Measurements from ENCODE around the gene REG3G. TPM values are rescaled to one million over a fixed set of nuclear protein-coding genes. Genes with fewer than 3 reads are reported as not detected.

The REG3G gene
- total RNA-seq, 1 experiment from 2014 or later, result 0.20 TPM

DNA sequence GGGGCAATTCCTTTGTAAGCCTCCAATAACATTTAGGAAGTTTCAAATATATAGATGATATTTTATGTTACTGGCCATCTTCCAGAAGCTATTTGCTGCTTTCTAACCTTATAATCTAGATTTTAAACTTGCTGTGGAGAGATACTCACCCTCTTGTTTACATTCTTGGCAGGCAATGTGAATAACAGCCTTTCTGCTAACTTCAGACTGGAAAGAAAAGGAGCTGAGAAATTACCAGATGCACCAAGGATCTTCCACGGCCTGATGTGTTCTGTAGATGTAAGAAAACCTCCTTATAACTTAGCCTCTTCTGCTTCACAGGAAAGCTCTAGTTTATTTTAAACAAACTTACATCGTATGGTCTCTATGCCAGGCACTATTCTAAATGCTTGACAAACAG, 45.6 kb downstream of the REG3G start:
- ATAC-seq, result no peak
- POLR2A ChIA-PET, result no interaction called here
- TF ChIP-seq CREM (CRISPR knock-in tag; IDR thresholded peaks at IDR 0.05), result no peak
- TF ChIP-seq ATF1 (CRISPR knock-in tag; IDR thresholded peaks at IDR 0.05), result no peak
- TF ChIP-seq, protein P1, sequence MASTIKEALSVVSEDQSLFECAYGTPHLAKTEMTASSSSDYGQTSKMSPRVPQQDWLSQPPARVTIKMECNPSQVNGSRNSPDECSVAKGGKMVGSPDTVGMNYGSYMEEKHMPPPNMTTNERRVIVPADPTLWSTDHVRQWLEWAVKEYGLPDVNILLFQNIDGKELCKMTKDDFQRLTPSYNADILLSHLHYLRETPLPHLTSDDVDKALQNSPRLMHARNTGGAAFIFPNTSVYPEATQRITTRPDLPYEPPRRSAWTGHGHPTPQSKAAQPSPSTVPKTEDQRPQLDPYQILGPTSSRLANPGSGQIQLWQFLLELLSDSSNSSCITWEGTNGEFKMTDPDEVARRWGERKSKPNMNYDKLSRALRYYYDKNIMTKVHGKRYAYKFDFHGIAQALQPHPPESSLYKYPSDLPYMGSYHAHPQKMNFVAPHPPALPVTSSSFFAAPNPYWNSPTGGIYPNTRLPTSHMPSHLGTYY (CRISPR knock-in tag; IDR thresholded peaks at IDR 0.05), result no peak
- Mint-ChIP-seq H3K27ac (no peak overlapping the region), H3K27me3 (ENCODE audit: low read depth) (no peaks in the 10 kb centered on the region), H3K36me3 (no peaks in the 10 kb centered on the region), H3K4me3 (no peak overlapping the region), H3K9me3 (peaks cover 4% of the 10 kb centered on the region), H3K4me1 (no peaks in the 10 kb centered on the region)
- CTCF ChIA-PET, result interaction anchor here (2.0 kb wide), 1 partner anchor 31 kb away, joined by 6 read pairs; no protein-coding TSS in a partner anchor
- no peak for DNase-seq (ENCODE audit: low spot score)

Other genes with a start within 250 kb of the REG3G start
- 2.1 to 3.8 TPM (median 2.3 TPM) in 3 replicates for gene REG1B, start 62.3 kb downstream of the REG3G start, total RNA-seq (2021)
- gene REG1A, start 94.8 kb downstream of the REG3G start, total RNA-seq (2021), result 4.8 to 8.2 TPM (median 5.2 TPM) in 3 replicates
- gene REG3A, start 134.1 kb downstream of the REG3G start, total RNA-seq (2021), result 0.37 TPM in 1 of 3 replicates, not detected in the others